GM12878 (cell line): Measurements from ENCODE around the gene ALG2. TPM values are rescaled to one million over a fixed set of nuclear protein-coding genes. Genes with fewer than 3 reads are reported as not detected.
A peak's percentile ranks its signal among the peaks of the same experiment; 100 is the strongest.

Experiments used
- BACH1 ChIP-seq: fragments of 450-650 bp; IDR thresholded peaks from 2 replicates; pipeline ENCODE4 v1.6.1; 2017; ENCODE audit warnings: mild to moderate bottlenecking, borderline replicate concordance
- BHLHE40 ChIP-seq, 2 experiments: fragments of 450-650 bp in 1 of 2; IDR thresholded peaks; 2 replicates each; pipeline ENCODE4 v1.6.1; 2011 to 2017; ENCODE audit warnings: low read depth in 2 of 2, borderline replicate concordance in 1 of 2, improper control_type of control experiment in 1 of 2, low read length in 1 of 2, mild to moderate bottlenecking in 1 of 2
- BRCA1 ChIP-seq: IDR thresholded peaks from 2 replicates; pipeline ENCODE4 v1.6.1; 2011; ENCODE audit warnings: low read depth, low read length, improper control_type of control experiment
- CHD1 ChIP-seq: IDR thresholded peaks from 2 replicates; pipeline ENCODE4 v1.6.1; 2012; ENCODE audit warnings: low read depth, low read length, improper control_type of control experiment
- CREM ChIP-seq: IDR thresholded peaks from 2 replicates; pipeline ENCODE4 v1.6.1; 2014; ENCODE audit warnings: antibody characterized with exemption, low read depth
- DPF2 ChIP-seq: fragments of 450-650 bp; IDR thresholded peaks from 2 replicates; pipeline ENCODE4 v1.6.1; 2017; ENCODE audit warnings: mild to moderate bottlenecking
- E4F1 ChIP-seq: fragments of 450-650 bp; IDR thresholded peaks from 2 replicates; pipeline ENCODE4 v1.6.1; 2018; ENCODE audit warnings: borderline replicate concordance, mild to moderate bottlenecking; ENCODE audit not compliant: partially characterized antibody
- ESRRA ChIP-seq: IDR thresholded peaks from 2 replicates; pipeline ENCODE4 v1.6.1; 2012; ENCODE audit warnings: mild to moderate bottlenecking, low read length, improper control_type of control experiment
- MEF2A ChIP-seq: IDR thresholded peaks from 2 replicates; pipeline ENCODE4 v1.6.1; 2011; ENCODE audit warnings: low read depth, mild to moderate bottlenecking, low read length, moderate library complexity; ENCODE audit not compliant: insufficient read depth
- NFYA ChIP-seq: IDR thresholded peaks from 2 replicates; pipeline ENCODE4 v1.6.1; 2011; ENCODE audit warnings: low read depth, mild to moderate bottlenecking, low read length, improper control_type of control experiment, borderline replicate concordance
- NRF1 ChIP-seq: conservative IDR thresholded peaks from 2 replicates; pipeline ENCODE4 v1.6.1; 2011; ENCODE audit warnings: mild to moderate bottlenecking, low read depth, low read length, improper control_type of control experiment
- POLR2A ChIP-seq: IDR thresholded peaks from 2 replicates; pipeline ENCODE4 v1.6.1; 2011; ENCODE audit warnings: low read depth, mild to moderate bottlenecking, low read length
- SMARCA5 ChIP-seq: fragments of 450-650 bp; IDR thresholded peaks from 2 replicates; pipeline ENCODE4 v1.6.1; 2017; ENCODE audit warnings: mild to moderate bottlenecking
- SREBF1 ChIP-seq: IDR thresholded peaks from 2 replicates; pipeline ENCODE4 v1.6.1; 2012; ENCODE audit warnings: mild to moderate bottlenecking, low read length
- TBL1XR1 ChIP-seq: IDR thresholded peaks from 2 replicates; pipeline ENCODE4 v1.6.1; 2012; ENCODE audit warnings: low read depth, low read length, improper control_type of control experiment
- ZNF274 ChIP-seq: IDR thresholded peaks from one replicate; pipeline ENCODE4 v1.8.0; 2011; ENCODE audit not compliant: insufficient read length, insufficient read depth
- ZSCAN29 ChIP-seq: fragments of 450-650 bp; IDR thresholded peaks from 2 replicates; pipeline ENCODE4 v1.6.1; 2017; ENCODE audit warnings: mild to moderate bottlenecking, moderate library complexity
- polyA plus RNA-seq, 11 experiments: library from polyadenylated mRNA; depleted of rRNA in 4 of 11; unstranded in 6 of 11; stranded (reverse) in 5 of 11; fragments of >200 nt; fragmentation: Nextera tagmentation in 4 of 11; fragmentation: Illumina TruSeq in 1 of 11; extraction: Ambion mirVana in 4 of 11; extraction: Trizol in 1 of 11; gene quantifications; 1 replicate in 1 of 11; 2 replicates in 10 of 11; pipeline versions ENCODE4 v1.2.1 to v1.2.3, GENCODE V29; 2011 to 2016; ENCODE audit warnings: inconsistent platforms in 2 of 11, missing spikeins in 2 of 11, low read depth in 1 of 11
- total RNA-seq, 4 experiments: library from RNA; depleted of rRNA in 3 of 4; stranded (reverse); fragments of >200 nt in 3 of 4; fragmentation: Illumina TruSeq in 1 of 4; extraction: Trizol in 1 of 4; gene quantifications; 2 replicates each; pipeline versions ENCODE4 v1.2.1 to v1.2.3, GENCODE V29; 2013 to 2021
- TF ChIP-seq, protein P1 (sequence below): fragments of 450-650 bp; IDR thresholded peaks from 2 replicates; pipeline ENCODE4 v1.6.1; 2017; ENCODE audit warnings: mild to moderate bottlenecking, moderate library complexity
- TF ChIP-seq, protein P2 (sequence below): IDR thresholded peaks from 2 replicates; pipeline ENCODE4 v1.6.1; 2011; ENCODE audit warnings: mild to moderate bottlenecking, low read depth, low read length, moderate library complexity; ENCODE audit not compliant: insufficient replicate concordance

Gene ALG2
- total and polyA plus RNA-seq, 10 of the 15 experiments (the other 5 are each of a cell fraction or from before 2014, with no cell fraction given) = 8.8 to 52.5 (median 38.6) TPM

DNA sequence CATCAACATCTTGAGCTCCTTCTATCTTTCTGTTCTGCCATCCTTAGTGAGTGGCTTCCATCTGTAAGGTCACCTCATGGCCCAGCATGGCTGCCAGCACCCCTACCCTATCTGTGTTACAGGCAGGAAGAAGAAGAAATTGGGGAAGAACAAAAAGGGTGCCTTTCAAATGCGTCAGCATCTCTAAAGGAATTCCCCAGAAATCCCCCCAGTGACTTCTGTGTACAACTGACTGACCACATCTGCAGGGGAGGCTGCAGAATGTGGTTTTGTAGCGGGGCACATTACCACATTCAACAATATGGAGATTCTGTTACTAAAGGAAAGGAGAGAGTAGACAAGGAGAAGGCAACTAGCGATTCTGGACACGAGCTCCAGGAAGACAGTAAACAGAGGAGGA is 40.1 kb downstream of the ALG2 start (continued):
- TF ChIP-seq E4F1 = no peak
- TF ChIP-seq BRCA1 = no peak
- no peak for TF ChIP-seq SREBF1
- no peak for TF ChIP-seq NRF1
- TF ChIP-seq BACH1 = peak; percentile 90; the same call in 1 of the 2 replicates
- TF ChIP-seq NFYA = no peak
- TF ChIP-seq MEF2A = peak; percentile 72; the same call in 1 of the 2 replicates
- peak; percentile 74; the same call in 1 of the 2 replicates for TF ChIP-seq ZSCAN29
- no peak; the same call in 1 of the 2 replicates for TF ChIP-seq ESRRA
- no peak for TF ChIP-seq CHD1
- TF ChIP-seq POLR2A = 0 out of 2 replicates have a peak, but pooled peaks have one; percentile 46
- TF ChIP-seq SMARCA5 = peak; percentile 99
- peak; percentile 86 for TF ChIP-seq TBL1XR1
- no peak for TF ChIP-seq ZNF274
- peak; percentile 96 for TF ChIP-seq DPF2
- TF ChIP-seq CREM = peak; percentile 96
- TF ChIP-seq, protein P1, sequence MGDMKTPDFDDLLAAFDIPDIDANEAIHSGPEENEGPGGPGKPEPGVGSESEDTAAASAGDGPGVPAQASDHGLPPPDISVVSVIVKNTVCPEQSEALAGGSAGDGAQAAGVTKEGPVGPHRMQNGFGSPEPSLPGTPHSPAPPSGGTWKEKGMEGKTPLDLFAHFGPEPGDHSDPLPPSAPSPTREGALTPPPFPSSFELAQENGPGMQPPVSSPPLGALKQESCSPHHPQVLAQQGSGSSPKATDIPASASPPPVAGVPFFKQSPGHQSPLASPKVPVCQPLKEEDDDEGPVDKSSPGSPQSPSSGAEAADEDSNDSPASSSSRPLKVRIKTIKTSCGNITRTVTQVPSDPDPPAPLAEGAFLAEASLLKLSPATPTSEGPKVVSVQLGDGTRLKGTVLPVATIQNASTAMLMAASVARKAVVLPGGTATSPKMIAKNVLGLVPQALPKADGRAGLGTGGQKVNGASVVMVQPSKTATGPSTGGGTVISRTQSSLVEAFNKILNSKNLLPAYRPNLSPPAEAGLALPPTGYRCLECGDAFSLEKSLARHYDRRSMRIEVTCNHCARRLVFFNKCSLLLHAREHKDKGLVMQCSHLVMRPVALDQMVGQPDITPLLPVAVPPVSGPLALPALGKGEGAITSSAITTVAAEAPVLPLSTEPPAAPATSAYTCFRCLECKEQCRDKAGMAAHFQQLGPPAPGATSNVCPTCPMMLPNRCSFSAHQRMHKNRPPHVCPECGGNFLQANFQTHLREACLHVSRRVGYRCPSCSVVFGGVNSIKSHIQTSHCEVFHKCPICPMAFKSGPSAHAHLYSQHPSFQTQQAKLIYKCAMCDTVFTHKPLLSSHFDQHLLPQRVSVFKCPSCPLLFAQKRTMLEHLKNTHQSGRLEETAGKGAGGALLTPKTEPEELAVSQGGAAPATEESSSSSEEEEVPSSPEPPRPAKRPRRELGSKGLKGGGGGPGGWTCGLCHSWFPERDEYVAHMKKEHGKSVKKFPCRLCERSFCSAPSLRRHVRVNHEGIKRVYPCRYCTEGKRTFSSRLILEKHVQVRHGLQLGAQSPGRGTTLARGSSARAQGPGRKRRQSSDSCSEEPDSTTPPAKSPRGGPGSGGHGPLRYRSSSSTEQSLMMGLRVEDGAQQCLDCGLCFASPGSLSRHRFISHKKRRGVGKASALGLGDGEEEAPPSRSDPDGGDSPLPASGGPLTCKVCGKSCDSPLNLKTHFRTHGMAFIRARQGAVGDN = peak; percentile 90
- TF ChIP-seq BHLHE40 (IDR thresholded peaks at IDR 0.05; ENCODE audit: borderline replicate concordance in 1 of 2, low read depth in 2 of 2, low read length in 1 of 2) = peak; percentile 75 to 77
- TF ChIP-seq, protein P2, sequence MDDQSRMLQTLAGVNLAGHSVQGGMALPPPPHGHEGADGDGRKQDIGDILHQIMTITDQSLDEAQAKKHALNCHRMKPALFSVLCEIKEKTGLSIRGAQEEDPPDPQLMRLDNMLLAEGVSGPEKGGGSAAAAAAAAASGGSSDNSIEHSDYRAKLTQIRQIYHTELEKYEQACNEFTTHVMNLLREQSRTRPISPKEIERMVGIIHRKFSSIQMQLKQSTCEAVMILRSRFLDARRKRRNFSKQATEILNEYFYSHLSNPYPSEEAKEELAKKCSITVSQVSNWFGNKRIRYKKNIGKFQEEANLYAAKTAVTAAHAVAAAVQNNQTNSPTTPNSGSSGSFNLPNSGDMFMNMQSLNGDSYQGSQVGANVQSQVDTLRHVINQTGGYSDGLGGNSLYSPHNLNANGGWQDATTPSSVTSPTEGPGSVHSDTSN = no peak
